Measurements from ENCODE around the gene MPPED2.
"Not testable (repeated sequence)": the region's sequence is repeated elsewhere in the genome, so short reads cannot be mapped to it uniquely, and the experiment has no call there.

The MPPED2 gene

DNA sequence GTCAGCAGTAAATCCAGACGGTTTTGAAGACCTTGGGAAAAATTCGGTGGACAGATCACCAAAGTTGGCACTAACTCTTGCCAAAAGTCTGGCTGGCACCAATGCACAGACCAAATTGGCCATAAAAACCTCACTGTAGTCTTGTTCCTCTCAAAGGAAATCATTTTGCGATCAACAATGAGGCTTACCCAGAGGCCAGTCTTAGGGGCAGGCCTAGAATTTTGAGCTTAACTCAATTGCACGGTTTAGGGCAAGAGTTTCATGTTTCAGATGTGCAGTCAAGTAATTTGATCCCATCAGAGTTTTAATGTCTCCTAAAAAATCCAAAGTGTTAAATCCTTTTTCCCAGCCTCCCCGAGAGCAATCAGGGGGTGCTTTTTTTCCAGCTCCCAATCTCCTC, 19.0 kb downstream of the MPPED2 start:
- no peak for TF ChIP-seq CTCF (conservative IDR thresholded peaks at IDR 0.05; ENCODE audit: control insufficient read depth, insufficient read depth, low read depth, low read length)
- DNase-seq (ENCODE audit: low read depth), result no peak
- H3K4me3 ChIP-seq (ENCODE audit: control insufficient read depth, low read depth, low read length), result no peak overlapping the region

GRCh38 chr11:30566482-30566881, 19.7 kb downstream of the MPPED2 start:
- no peak for DNase-seq (ENCODE audit: low read depth)
- no peak for TF ChIP-seq CTCF (conservative IDR thresholded peaks at IDR 0.05; ENCODE audit: control insufficient read depth, insufficient read depth, low read depth, low read length)
- no peak overlapping the region for H3K4me3 ChIP-seq (ENCODE audit: control insufficient read depth, low read depth, low read length)

GRCh38 chr11:30565027-30565426, 21.1 kb downstream of the MPPED2 start:
- no peak overlapping the region for H3K4me3 ChIP-seq (ENCODE audit: control insufficient read depth, low read depth, low read length)
- DNase-seq (ENCODE audit: low read depth), result no peak
- no peak for TF ChIP-seq CTCF (conservative IDR thresholded peaks at IDR 0.05; ENCODE audit: control insufficient read depth, insufficient read depth, low read depth, low read length)

GRCh38 chr11:30561691-30562415, 24.3 kb downstream of the MPPED2 start:
- TF ChIP-seq CTCF (conservative IDR thresholded peaks at IDR 0.05; ENCODE audit: control insufficient read depth, insufficient read depth, low read depth, low read length), result no peak
- H3K4me3 ChIP-seq (ENCODE audit: control insufficient read depth, low read depth, low read length), result no peak overlapping the region
- no peak for DNase-seq (ENCODE audit: low read depth)

DNA sequence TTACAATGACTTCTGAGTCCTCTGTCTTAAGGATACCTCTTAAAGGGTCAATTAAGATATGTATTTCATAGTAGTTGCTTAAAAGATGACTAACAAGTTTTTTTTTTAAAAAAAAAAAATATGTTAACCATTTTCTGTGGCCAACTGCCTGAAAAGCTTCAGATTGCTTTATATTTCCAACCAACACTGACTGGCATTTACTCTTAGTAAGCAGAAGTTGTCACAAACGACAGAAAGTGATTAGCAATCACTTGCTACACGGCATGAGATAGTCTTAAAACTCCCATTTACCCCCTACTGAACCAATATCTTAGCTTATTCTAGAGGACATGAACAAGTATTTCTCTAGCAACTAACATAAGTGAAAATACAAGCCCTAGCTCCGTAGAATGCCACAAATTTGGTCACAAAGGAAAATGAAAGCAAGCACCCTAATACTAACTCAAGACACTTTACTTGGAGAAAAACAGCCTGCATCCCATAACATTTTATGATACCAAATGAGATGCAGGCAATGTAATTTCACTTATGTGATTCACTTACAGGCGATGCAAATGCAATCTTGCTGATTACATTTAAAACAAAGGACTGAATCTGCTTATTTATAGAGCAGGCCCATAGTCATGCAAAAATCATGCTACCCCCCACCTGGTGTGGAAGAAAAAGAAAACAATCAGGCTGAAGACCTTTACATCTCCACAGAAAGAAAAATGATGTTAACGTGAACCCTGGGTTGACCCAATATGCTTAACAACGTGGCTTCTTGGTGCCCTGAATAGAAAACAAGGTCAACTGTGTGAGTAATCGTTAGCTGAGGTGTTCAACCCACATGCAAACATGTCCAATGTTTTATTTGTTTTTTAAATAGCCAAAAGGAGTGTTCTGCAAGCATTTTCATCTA, 25.7 kb downstream of the MPPED2 start:
- DNase-seq (ENCODE audit: low read depth), result no peak
- no peak overlapping the region for H3K4me3 ChIP-seq (ENCODE audit: control insufficient read depth, low read depth, low read length)
- no peak for TF ChIP-seq CTCF (conservative IDR thresholded peaks at IDR 0.05; ENCODE audit: control insufficient read depth, insufficient read depth, low read depth, low read length)

DNA sequence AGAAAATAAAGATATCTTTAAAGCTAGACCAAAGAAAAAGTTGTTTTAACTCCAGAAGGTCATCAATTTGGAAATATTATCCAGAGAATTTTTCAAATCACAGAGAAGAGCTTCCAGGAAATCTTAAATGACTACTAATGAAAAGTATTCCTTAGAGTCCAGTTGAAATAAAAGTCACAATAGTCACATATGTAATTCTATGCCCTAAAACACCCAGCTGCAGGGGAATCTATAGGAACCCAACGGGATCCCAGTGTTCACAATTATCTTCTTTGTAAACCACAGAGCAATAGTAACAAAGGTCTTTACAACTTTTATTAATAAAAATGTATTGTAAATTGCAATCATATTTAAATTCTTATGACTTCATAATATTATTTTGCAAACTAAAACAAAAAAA, 27.1 kb downstream of the MPPED2 start:
- TF ChIP-seq CTCF (conservative IDR thresholded peaks at IDR 0.05; ENCODE audit: control insufficient read depth, insufficient read depth, low read depth, low read length), result no peak
- no peak overlapping the region for H3K4me3 ChIP-seq (ENCODE audit: control insufficient read depth, low read depth, low read length)
- DNase-seq (ENCODE audit: low read depth), result no peak

DNA sequence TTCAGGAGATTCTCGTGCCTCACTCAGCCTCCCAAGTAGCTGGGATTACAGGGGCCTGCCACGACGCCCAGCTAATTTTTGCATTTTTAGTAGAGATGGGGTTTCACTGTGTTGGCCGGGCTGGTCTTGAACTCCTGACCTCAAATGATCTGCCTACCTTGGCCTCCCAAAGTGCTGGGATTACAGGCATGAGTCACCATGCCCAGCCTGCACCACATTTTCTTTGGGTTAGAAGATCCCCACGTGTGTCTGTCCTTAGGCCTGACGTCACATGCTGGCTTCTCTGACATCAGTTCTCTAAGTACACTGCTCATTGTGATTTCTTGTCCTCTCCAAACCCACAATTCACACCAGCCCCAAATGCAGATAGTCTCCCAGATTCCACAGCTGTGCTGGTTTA, 31.6 kb downstream of the MPPED2 start:
- DNase-seq (ENCODE audit: low read depth); H3K4me3 ChIP-seq (ENCODE audit: control insufficient read depth, low read depth, low read length): not testable (repeated sequence)
